D721Med (cell line): ENCODE data around the gene ANO2.
A peak's percentile ranks its signal among the peaks of the same experiment; 100 is the strongest.

Experiments
- DNase-seq: peaks from one replicate; pipeline ENCODE4 v3.0.0; 2011; ENCODE audit warnings: low spot score; ENCODE audit not compliant: insufficient read length
- FAIRE-seq: peaks from 2 replicates; lab custom pipeline; 2011; peaks lifted over from hg19 to GRCh38; lab: Jason Lieb, UNC
- CTCF ChIP-seq: IDR thresholded peaks from 2 replicates; pipeline ENCODE4 v1.5.1; 2012; ENCODE audit warnings: mild to moderate bottlenecking, control low read depth; ENCODE audit not compliant: insufficient read depth; ENCODE audit errors: missing control alignments

ANO2 gene

GRCh38 chr12:5873281-5873919 lies 71.7 kb downstream of the ANO2 start:
- no peak for FAIRE-seq
- TF ChIP-seq CTCF = no peak
- DNase-seq = no peak

- no peak for DNase-seq
- no peak for FAIRE-seq
- TF ChIP-seq CTCF = peak; percentile 29
These were observed 72.3 kb downstream of the ANO2 start for GRCh38 chr12:5872745-5873144.

GRCh38 chr12:5871741-5872140 lies 73.3 kb downstream of the ANO2 start:
- no peak for DNase-seq
- TF ChIP-seq CTCF = no peak
- FAIRE-seq = no peak

GRCh38 chr12:5870183-5870582 lies 74.9 kb downstream of the ANO2 start:
- no peak for TF ChIP-seq CTCF
- DNase-seq (no peak), FAIRE-seq (no peak)

- no peak for FAIRE-seq
- no peak for DNase-seq
- no peak for TF ChIP-seq CTCF
These were observed 76.3 kb downstream of the ANO2 start for GRCh38 chr12:5868625-5869295.

- no peak for TF ChIP-seq CTCF
- FAIRE-seq = peak; percentile 84
- DNase-seq = no peak
These were observed 79.7 kb downstream of the ANO2 start for GRCh38 chr12:5865397-5865796.

GRCh38 chr12:5864972-5865371 lies 80.1 kb downstream of the ANO2 start:
- DNase-seq (no peak), FAIRE-seq (peak; percentile 6)
- no peak for TF ChIP-seq CTCF
